GM19328 (cell line): ENCODE results near the gene PRKCD.

Experiments
- ATAC-seq: cut with Tn5 transposase; IDR thresholded peaks from one replicate; pipeline ENCODE4 v1.9.1; 2021; ENCODE audit warnings: mild to moderate bottlenecking, moderate library complexity; ENCODE audit not compliant: unreplicated experiment

The PRKCD gene

DNA sequence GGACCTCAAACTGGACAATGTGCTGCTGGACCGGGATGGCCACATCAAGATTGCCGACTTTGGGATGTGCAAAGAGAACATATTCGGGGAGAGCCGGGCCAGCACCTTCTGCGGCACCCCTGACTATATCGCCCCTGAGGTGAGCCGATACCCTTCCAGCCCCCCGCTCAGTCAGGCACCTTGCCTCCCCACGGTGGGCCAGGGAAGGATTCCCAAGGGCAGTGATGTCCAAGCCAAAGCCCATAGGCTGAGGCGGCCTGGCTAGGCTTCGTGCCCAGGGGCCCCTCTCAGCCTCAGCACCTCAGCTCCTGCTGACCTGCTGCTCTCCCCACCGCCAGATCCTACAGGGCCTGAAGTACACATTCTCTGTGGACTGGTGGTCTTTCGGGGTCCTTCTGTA, 27.7 kb downstream of the PRKCD start:
- ATAC-seq, result no peak

GRCh38 chr3:53189276-53189675, 28.3 kb downstream of the PRKCD start:
- no peak for ATAC-seq

- no peak for ATAC-seq
Measured at GRCh38 chr3:53190659-53191058, 29.6 kb downstream of the PRKCD start.

GRCh38 chr3:53191836-53192480, 30.9 kb downstream of the PRKCD start:
- no peak for ATAC-seq

DNA sequence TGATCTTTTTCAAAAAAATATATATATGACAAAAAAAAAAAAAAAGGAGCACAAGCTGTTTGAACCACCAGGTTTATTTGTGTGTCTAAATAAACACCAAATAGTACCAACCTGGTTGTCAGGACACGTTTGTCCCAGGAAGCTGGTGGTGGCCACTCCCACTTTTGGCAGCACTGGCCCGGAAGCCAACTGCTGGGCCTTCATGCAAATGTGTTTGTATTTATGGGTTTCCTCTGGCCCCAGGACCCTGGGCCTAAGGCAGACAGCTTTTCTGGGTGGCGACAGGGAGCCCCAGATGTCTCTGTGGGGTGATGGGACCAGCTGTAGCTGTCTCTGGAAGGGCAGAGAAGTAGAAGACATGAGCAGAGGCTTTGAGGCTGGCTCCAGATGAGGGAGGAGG, 31.6 kb downstream of the PRKCD start:
- ATAC-seq, result no peak

DNA sequence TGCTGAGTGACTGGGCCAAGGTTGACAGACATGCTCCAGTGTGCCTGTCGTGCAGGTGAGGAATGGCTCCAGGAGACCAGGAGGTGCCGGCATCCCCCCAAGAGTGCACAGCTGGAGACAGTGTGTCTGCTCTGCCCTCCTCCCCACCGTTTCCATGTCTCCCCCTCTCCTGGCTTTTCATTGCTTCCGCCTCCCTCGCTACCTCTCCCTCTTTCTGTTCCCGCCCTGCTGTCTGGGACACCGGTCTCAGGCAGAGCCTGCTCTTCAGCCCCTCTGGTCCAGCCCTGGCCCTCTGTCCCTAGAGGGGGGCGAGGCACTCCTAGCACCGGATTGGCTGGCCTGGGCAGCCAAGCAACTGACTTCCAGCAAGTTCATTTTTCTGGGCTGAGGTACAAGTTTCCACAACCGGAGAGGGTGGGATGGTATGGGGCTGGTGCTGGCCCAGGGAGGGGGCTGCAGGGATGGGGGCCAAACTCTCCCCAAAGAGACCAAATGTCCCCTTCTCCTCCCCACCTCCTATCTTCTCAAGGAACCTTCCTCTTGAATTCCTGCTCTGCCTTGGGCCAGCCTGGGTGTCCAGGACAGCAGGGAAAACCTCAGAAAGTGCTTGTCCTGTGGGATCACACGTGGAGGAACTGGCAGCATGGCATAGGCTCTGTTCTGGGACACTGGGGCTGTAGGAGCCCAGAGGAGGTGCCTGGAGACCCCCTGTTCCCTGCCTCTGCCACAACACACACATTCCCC, 32.6 kb downstream of the PRKCD start:
- ATAC-seq, result no peak

DNA sequence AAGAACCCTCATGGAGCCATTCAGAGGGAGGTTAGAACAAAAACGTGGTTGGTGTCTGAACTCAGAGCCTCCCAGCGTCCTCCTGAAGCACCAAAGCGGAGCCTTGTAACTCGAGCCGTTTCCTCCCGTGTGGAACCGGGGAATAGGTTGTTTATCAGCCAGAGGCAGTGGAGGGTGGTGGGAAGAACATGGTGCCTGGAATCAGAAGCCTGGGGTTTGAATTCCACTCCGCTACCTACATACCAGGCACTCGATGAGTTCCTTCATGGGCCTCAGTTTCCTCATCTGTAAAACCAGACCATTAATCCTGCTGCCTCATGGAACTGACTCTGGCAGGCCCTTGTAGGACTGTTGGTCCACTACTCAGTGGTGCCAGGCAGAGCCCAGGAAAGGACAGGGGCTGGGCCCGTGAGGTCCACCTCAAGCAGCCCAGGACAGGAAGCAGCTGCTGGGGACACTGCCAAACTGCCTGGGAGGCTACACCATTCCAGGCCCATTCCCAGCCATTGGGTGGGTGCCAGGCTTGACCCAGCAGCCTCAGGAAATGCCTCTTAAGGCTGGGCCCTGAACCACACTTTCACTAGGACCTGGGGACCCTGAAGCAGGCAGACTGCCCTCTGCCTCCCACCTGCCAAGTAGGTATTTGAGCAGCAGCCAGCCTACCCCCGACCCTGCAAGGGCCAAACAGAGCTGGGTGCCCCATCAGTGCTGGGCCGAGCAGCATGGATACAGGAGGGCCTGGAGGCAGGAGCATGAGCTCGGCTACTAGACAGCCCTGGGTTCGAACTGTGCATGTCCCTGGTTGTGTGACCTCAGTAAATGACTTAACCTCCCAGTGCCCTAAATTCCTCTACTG, 33.4 kb downstream of the PRKCD start:
- ATAC-seq, result no peak

- no peak for ATAC-seq
Measured at GRCh38 chr3:53195066-53195450, 34.0 kb downstream of the PRKCD start.

- no peak for ATAC-seq
Measured at GRCh38 chr3:53195602-53196574, 34.9 kb downstream of the PRKCD start.

- ATAC-seq, result no peak
Measured at GRCh38 chr3:53196575-53197407, 35.8 kb downstream of the PRKCD start.

- ATAC-seq, result no peak
Measured at GRCh38 chr3:53198256-53198977, 37.4 kb downstream of the PRKCD start.

DNA sequence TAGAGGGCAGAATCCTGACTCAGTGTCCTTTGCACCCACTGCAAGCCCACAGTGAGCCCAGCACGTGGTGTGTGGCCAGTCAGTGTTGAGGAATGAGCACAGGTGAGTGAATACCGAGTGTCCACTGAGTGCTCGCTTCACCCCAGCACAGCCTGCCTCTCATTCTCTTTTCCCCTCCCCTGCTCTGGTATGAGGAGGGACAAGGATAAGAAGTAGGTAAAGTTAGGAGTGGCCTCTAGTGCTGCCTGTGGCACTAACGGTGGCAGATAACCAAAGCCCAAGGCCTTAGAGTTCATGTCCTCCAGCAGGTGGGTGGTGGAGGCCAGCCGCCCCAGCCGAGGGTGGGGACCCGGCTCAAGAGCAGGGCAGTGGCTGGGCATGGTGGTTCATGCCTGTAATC, 38.0 kb downstream of the PRKCD start:
- no peak for ATAC-seq

DNA sequence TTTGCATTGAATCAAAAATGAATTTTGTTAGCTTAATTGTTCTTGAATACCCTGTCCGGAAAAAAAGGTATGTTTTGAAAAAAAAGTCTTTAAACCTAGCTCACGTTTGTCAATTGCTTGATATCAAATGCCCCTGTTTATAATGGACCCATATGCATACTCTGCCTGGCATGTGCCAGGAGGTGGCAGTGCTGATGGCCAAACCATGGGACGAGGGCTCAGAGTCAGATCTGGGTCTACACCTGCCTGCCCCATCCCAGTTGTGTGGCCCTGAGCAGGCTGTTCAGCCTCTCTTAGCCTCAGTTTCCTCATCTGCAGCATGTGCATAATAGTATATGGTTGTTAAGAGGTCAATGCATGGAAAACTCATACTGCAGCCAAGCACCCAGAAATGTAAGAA, 38.8 kb downstream of the PRKCD start:
- ATAC-seq, result no peak

- no peak for ATAC-seq
Measured at GRCh38 chr3:53200501-53201498, 39.8 kb downstream of the PRKCD start.

DNA sequence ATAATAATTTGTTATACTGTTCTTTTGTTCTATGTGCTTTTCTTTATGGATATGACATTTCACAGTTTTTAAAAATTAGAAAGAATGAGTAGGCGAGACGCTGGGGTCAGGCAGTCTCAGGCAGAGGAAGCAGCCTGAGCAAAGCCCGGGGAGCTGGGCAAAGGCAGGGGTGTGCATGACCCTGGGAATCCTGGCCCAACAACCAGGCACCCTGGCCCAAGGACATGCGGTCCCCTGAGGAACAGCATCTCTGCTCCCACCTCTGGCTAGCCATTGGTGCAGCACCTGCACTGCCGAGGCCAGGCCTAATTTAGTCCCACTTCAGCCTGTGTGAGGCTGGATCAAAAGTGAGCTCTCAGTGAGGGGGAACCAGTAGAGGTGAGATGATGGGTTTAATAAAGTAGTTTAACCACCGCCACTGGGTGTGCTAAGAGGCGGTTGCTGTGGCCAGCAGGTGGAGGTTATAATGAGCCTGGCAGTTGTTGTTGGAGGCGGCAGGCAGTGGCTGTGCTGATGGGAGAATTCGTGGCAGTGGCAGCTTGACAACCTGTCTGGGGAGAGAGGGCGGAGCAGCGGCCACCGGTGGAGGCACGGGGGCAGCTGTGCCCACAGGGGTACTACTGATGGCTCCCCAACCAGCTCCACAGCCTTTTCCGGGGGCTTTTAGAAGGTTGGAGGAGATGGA, 41.5 kb downstream of the PRKCD start:
- ATAC-seq, result no peak

DNA sequence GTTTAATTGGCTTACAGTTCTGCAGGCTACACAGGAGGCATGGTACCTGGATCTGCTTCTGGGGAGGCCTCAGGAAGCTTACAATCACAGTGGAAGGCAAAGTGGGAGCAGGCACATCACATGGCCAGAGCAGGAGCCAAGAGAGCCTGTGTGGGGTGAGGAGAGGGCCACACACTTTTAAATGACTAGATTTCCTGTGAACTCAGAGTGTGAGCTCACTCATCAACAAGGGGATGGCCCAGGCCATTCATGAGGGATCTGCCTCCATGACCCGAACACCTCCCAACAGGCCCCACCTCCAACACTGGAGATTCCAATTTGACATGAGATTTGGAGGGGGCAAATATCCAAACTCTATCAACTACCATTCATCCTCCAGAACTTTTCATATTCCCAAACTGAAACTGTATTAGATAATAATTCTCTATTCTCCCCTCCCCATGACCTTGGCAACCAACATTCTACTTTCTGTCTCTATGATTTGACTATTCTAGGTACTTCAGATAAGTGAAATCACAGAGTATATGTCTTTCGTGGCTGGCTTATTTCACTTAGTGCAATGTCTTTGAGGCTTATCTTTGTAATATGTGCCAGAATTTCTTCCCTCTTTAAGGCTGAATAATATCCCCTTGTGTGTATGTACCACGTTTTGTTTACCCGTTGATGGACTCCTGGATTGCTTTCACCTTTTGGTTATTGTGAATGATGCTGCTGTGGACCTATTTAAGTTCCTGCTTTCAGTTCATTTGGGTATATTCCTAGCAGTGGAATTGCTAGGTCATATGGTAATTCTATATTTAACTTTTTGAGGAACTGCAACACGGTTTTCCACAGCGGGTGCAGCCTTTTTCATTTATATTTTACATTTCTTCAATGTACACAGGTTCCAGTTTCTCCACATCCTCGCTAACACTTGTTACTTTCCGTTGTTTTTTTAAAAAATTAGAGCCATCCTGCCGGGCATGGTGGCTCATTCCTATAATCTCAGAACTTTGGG, 51.0 kb downstream of the PRKCD start:
- ATAC-seq, result no peak
